HepG2 (cell line): ENCODE results near the gene PRCD. TPM values are rescaled to one million over a fixed set of nuclear protein-coding genes. Genes with fewer than 3 reads are reported as not detected.

Experiments used
- ATAC-seq: fragments of 200-7000 bp; cut with Tn5 transposase; 3 replicates; pipeline ENCODE4 v1.9.1; 2020; ENCODE audit warnings: mild to moderate bottlenecking, moderate library complexity
- BruUV-seq: library from RNA; stranded (reverse); fragments of 400-500 nt; replicated peaks from 2 replicates; lab custom pipeline; 2021; lab: Mats Ljungman, UMichigan
- CTCF ChIA-PET: fragments of 300-600 bp; formaldehyde crosslinking; extraction: SDS; loops from one replicate; lab custom pipeline; 2021; ENCODE audit warnings: low total read pairs, inconsistent platforms, low intra/inter-chr PET ratio; lab: Yijun Ruan, JAX
- POLR2A ChIA-PET: fragments of 350-600 bp; sonication (Branson Sonifier 250); formaldehyde crosslinking; loops from one replicate; lab custom pipeline; 2020; ENCODE audit warnings: antibody characterized with exemption, inconsistent platforms; lab: Yijun Ruan, JAX
- DNase-seq: peaks from one replicate; pipeline ENCODE4 v3.0.0-alpha.2; 2015; ENCODE audit warnings: low spot score
- FAIRE-seq: peaks from 3 replicates; lab custom pipeline; 2011; peaks lifted over from hg19 to GRCh38; lab: Jason Lieb, UNC
- H2AFZ ChIP-seq: one replicate; pipeline ENCODE4 v1.6.1; 2011; ENCODE audit warnings: low read length, inconsistent platforms
- H3K27ac ChIP-seq: fragments of 300-600 bp; 3 replicates; pipeline ENCODE4 v1.8.0; 2011; ENCODE audit warnings: mixed run types, mild to moderate bottlenecking, mixed read lengths, low read length, inconsistent platforms; ENCODE audit not compliant: insufficient read depth; ENCODE audit errors: extremely low read length
- H3K27me3 ChIP-seq, 2 experiments: fragments of 200-600 bp in 1 of 2; 2 replicates in 1 of 2; 3 replicates in 1 of 2; pipeline versions ENCODE4 v1.6.0 to v1.8.0; 2011; ENCODE audit warnings: low read length in 2 of 2, mild to moderate bottlenecking in 2 of 2, moderate library complexity in 2 of 2, inconsistent platforms in 1 of 2; ENCODE audit not compliant: insufficient read depth in 2 of 2, control insufficient read depth in 1 of 2
- H3K36me3 ChIP-seq, 2 experiments: fragments of 200-600 bp in 1 of 2; replicated peaks in 1 of 2; 2 replicates in 1 of 2; 3 replicates in 1 of 2; pipeline versions ENCODE4 v1.5.1 to v1.8.0; 2011; ENCODE audit warnings: low read length in 2 of 2, inconsistent platforms in 1 of 2; ENCODE audit not compliant: insufficient read depth in 2 of 2, control insufficient read depth in 1 of 2
- H3K4me1 ChIP-seq: 2 replicates; pipeline ENCODE4 v1.5.1; 2012; ENCODE audit warnings: low read length, inconsistent platforms; ENCODE audit not compliant: insufficient read depth
- H3K4me2 ChIP-seq: 2 replicates; pipeline ENCODE4 v1.6.0; 2011; ENCODE audit warnings: low read depth, low read length, inconsistent platforms
- H3K4me3 ChIP-seq, 3 experiments: fragments of 200-600 bp in 1 of 3; sonication (generic), shearing (Covaris generic) in 1 of 3; replicated peaks in 1 of 3; 2 replicates each; pipeline ENCODE4 v1.5.1; 2011 to 2016; ENCODE audit warnings: low read length in 3 of 3, inconsistent platforms in 2 of 3, low read depth in 2 of 3, mild to moderate bottlenecking in 2 of 3, control low read depth in 1 of 3, mixed read lengths in 1 of 3; ENCODE audit not compliant: insufficient read depth in 1 of 3
- H3K79me2 ChIP-seq: one replicate; pipeline ENCODE4 v1.6.1; 2011; ENCODE audit warnings: low read length, inconsistent platforms; ENCODE audit not compliant: insufficient read depth
- H3K9ac ChIP-seq: 2 replicates; pipeline ENCODE4 v1.6.0; 2011; ENCODE audit warnings: mild to moderate bottlenecking, low read depth, low read length, inconsistent platforms; ENCODE audit not compliant: insufficient read depth
- H3K9me3 ChIP-seq: 2 replicates; pipeline ENCODE4 v1.5.1; 2012; ENCODE audit warnings: mild to moderate bottlenecking, low read length
- H4K20me1 ChIP-seq: 2 replicates; pipeline ENCODE4 v1.6.0; 2011; ENCODE audit warnings: inconsistent platforms, mild to moderate bottlenecking, low read length, moderate library complexity; ENCODE audit not compliant: insufficient read depth
- CBX5 ChIP-seq: sonication (generic); formaldehyde crosslinking; IDR thresholded peaks from 2 replicates; pipeline ENCODE4 v1.4.0; 2020; ENCODE audit warnings: missing genetic modification reagents, borderline replicate concordance
- POLR2G ChIP-seq: fragments of 200-400 bp; formaldehyde crosslinking; IDR thresholded peaks from 2 replicates; pipeline ENCODE4 v1.6.1; 2018; ENCODE audit warnings: mild to moderate bottlenecking, low read depth, low read length, moderate library complexity
- RBFOX2 ChIP-seq: fragments of 200-400 bp; formaldehyde crosslinking; IDR thresholded peaks from 2 replicates; pipeline ENCODE4 v1.6.1; 2017; ENCODE audit warnings: low read depth, mild to moderate bottlenecking, low read length
- RBM22 ChIP-seq: fragments of 200-400 bp; formaldehyde crosslinking; optimal IDR thresholded peaks from 2 replicates; pipeline ENCODE3; 2017; ENCODE audit warnings: mild to moderate bottlenecking, low read length, moderate library complexity
- ZMYM2 ChIP-seq: sonication (generic); formaldehyde crosslinking; IDR thresholded peaks from 2 replicates; pipeline ENCODE4 v1.8.0; 2022; ENCODE audit warnings: mild to moderate bottlenecking, missing genetic modification reagents
- ZNF607 ChIP-seq: sonication (generic); formaldehyde crosslinking; IDR thresholded peaks from 2 replicates; pipeline ENCODE4 v1.5.1; 2020; ENCODE audit warnings: missing genetic modification reagents, mild to moderate bottlenecking, borderline replicate concordance
- ZNF644 ChIP-seq: IDR thresholded peaks from 2 replicates; pipeline ENCODE4 v1.6.1; 2016; ENCODE audit warnings: low read depth
- ZNF879 ChIP-seq: sonication (generic); formaldehyde crosslinking; IDR thresholded peaks from 2 replicates; pipeline ENCODE4 v1.8.1; 2023; ENCODE audit warnings: missing genetic modification reagents
- WGBS: methylation state at CpG from one replicate; pipeline ENCODE4 v1.1.6; 2017; ENCODE audit warnings: low lambda C conversion rate; 5-methylcytosine and 5-hydroxymethylcytosine counted together
- in situ Hi-C: cut with HindIII; loops from 2 replicates; pipeline ENCODE4 v1.10.0; 2017; ENCODE audit warnings: low pct_unique_long_range_greater_than_20kb; ENCODE audit not compliant: extremely low pct_ligation_motif_present
- intact Hi-C: fragments of 100-400 bp; cut with micrococcal nuclease; formaldehyde crosslinking; loops from one replicate; pipeline ENCODE4 v1.10.0; 2022; ENCODE audit not compliant: unreplicated experiment
- polyA plus RNA-seq, 8 experiments: library from polyadenylated mRNA; depleted of rRNA in 3 of 8; stranded (reverse) in 7 of 8; unstranded in 1 of 8; fragments of >200 nt; fragmentation: Illumina TruSeq in 4 of 8; extraction: Trizol in 4 of 8; gene quantifications; 2 replicates each; pipeline versions ENCODE4 v1.2.1 to v1.2.3, GENCODE V29; 2011 to 2016; ENCODE audit warnings: low read depth in 4 of 8, missing spikeins in 1 of 8, mixed read lengths in 1 of 8; ENCODE audit not compliant: insufficient read depth in 1 of 8
- total RNA-seq, 5 experiments: library from RNA; depleted of rRNA; stranded (reverse); fragments of >200 nt; fragmentation: Illumina TruSeq; extraction: Trizol; gene quantifications; 2 replicates each; pipeline ENCODE4 v1.2.3, GENCODE V29; 2016; ENCODE audit warnings: low read depth in 1 of 5

PRCD gene
- total and polyA plus RNA-seq, 2 of the 13 experiments (the other 11 are each of a cell fraction or from before 2014, with no cell fraction given), result 0.51 TPM; not detected in 1

- Histone ChIP-seq H2AFZ (no peak overlapping the region), H3K27me3 (no peaks in the 10 kb centered on the region; a peak in 1 of 5 replicates), H3K4me3 (no peak overlapping the region), H3K9ac (no peak overlapping the region), H3K9me3 (no peaks in the 10 kb centered on the region), H3K27ac (no peak overlapping the region), H4K20me1 (peaks cover 64% of the 10 kb centered on the region), H3K36me3 (peaks cover 10 to 50% of the 10 kb centered on the region in 2 experiments), H3K4me1 (peaks cover 54% of the 10 kb centered on the region), H3K4me2 (peak overlapping the region; percentile 82), H3K79me2 (peaks cover 51% of the 10 kb centered on the region)
- ATAC-seq (no peak), FAIRE-seq (no peak), DNase-seq (no peak)
- intact Hi-C loops, result no loop called here
- in situ Hi-C loops, result loop anchor here (10.0 kb wide), 1 partner anchor 63 kb away; no protein-coding TSS in a partner anchor
- 79% methylated on average over 5 of the region's 5 CpGs for WGBS
- BruUV-seq, result no TSS peak
- ChIA-PET POLR2A (interaction anchor here (0.9 to 2.9 kb wide), 2 partner anchors 10 to 24 kb away, joined by 3 to 10 read pairs; partner anchors contain the start of gene ST6GALNAC2), CTCF (no interaction called here)
- TF ChIP-seq RBM22 (peak; percentile 43), ZNF879 (CRISPR knock-in tag) (no peak)
Measured at GRCh38 chr17:76561799-76562268, 22.0 kb downstream of the PRCD start.

GRCh38 chr17:76562734-76563148 is 22.9 kb downstream of the PRCD start:
- no peak for DNase-seq
- Histone ChIP-seq H3K27me3 (no peaks in the 10 kb centered on the region; a peak in 1 of 5 replicates), H4K20me1 (peaks cover 71% of the 10 kb centered on the region), H3K9ac (no peak overlapping the region), H3K4me1 (peaks cover 62% of the 10 kb centered on the region), H3K36me3 (peaks cover 10 to 50% of the 10 kb centered on the region in 2 experiments), H3K9me3 (no peaks in the 10 kb centered on the region), H3K4me2 (no peak overlapping the region), H3K27ac (no peak overlapping the region), H3K79me2 (peaks cover 49% of the 10 kb centered on the region)
- POLR2A ChIA-PET, result interaction anchor here (0.6 to 0.9 kb wide), 2 partner anchors 23 to 687 kb away, joined by 3 read pairs; partner anchors contain the start of gene ST6GALNAC2
- ATAC-seq, result no peak
- intact Hi-C loops (no loop called here), in situ Hi-C loops (loop anchor here (10.0 kb wide), 1 partner anchor 62 kb away; no protein-coding TSS in a partner anchor)
- BruUV-seq, result no TSS peak
- 96% methylated on average over 6 of the region's 6 CpGs for WGBS
- 0 out of 2 replicates have a peak, but pooled peaks have one; percentile 41 for TF ChIP-seq POLR2G
- TF ChIP-seq RBFOX2, result 0 out of 2 replicates have a peak, but pooled peaks have one; percentile 43
- TF ChIP-seq ZMYM2 (CRISPR knock-in tag), result no peak
- TF ChIP-seq CBX5 (CRISPR knock-in tag), result no peak
- no peak for TF ChIP-seq ZNF607 (CRISPR knock-in tag)
- TF ChIP-seq ZNF644 (CRISPR knock-in tag), result no peak
- TF ChIP-seq, all 625 proteins: peak for 2
- Histone ChIP-seq H2AFZ (no peak overlapping the region), H3K4me3 (no peak overlapping the region)
- CTCF ChIA-PET, result no interaction called here
- FAIRE-seq, result no peak
